ENCODE measurements around the gene PRDM10.

Gene PRDM10

DNA sequence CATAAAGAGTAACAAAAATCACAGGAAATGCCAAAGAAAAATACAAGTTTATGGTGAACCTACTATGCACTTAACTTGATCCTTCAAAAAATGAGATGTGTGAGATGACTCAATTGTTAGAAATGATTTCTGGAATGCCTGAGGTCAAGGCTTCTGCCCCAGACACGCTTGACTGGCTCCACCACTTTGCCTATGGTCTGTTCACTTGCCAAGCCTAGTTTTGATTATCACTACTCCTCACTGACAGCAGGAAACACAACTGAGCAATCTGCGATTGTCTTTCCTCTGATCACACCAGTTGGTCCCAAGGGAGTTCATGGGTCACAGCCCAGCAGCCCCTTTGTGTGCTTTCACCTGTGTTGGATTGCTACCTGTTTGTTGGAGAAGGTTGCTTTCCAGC is 20.6 kb upstream of the PRDM10 start:
- TF ChIP-seq SIN3A (IDR thresholded peaks at IDR 0.05; ENCODE audit: borderline replicate concordance, insufficient read depth, low read length) (peak; percentile 51; the same call in 1 of the 2 replicates), POLR2AphosphoS5 (IDR thresholded peaks at IDR 0.05; ENCODE audit: low read depth, low read length) (no peak), FOXP2 (optimal IDR thresholded peaks at IDR 0.05; ENCODE audit: borderline replicate concordance, extremely low read depth, extremely low read length, insufficient read depth) (peak; percentile 26), TAF1 (IDR thresholded peaks at IDR 0.05; ENCODE audit: borderline replicate concordance, insufficient read depth, low read length) (no peak)
- TF ChIP-seq, protein P1, sequence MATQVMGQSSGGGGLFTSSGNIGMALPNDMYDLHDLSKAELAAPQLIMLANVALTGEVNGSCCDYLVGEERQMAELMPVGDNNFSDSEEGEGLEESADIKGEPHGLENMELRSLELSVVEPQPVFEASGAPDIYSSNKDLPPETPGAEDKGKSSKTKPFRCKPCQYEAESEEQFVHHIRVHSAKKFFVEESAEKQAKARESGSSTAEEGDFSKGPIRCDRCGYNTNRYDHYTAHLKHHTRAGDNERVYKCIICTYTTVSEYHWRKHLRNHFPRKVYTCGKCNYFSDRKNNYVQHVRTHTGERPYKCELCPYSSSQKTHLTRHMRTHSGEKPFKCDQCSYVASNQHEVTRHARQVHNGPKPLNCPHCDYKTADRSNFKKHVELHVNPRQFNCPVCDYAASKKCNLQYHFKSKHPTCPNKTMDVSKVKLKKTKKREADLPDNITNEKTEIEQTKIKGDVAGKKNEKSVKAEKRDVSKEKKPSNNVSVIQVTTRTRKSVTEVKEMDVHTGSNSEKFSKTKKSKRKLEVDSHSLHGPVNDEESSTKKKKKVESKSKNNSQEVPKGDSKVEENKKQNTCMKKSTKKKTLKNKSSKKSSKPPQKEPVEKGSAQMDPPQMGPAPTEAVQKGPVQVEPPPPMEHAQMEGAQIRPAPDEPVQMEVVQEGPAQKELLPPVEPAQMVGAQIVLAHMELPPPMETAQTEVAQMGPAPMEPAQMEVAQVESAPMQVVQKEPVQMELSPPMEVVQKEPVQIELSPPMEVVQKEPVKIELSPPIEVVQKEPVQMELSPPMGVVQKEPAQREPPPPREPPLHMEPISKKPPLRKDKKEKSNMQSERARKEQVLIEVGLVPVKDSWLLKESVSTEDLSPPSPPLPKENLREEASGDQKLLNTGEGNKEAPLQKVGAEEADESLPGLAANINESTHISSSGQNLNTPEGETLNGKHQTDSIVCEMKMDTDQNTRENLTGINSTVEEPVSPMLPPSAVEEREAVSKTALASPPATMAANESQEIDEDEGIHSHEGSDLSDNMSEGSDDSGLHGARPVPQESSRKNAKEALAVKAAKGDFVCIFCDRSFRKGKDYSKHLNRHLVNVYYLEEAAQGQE (IDR thresholded peaks at IDR 0.05; ENCODE audit: insufficient read depth in 1 of 2, low read depth in 2 of 2, low read length in 2 of 2) = peak in 1 of 2 experiments; percentile 53; a peak in 1 of 4 replicates

DNA sequence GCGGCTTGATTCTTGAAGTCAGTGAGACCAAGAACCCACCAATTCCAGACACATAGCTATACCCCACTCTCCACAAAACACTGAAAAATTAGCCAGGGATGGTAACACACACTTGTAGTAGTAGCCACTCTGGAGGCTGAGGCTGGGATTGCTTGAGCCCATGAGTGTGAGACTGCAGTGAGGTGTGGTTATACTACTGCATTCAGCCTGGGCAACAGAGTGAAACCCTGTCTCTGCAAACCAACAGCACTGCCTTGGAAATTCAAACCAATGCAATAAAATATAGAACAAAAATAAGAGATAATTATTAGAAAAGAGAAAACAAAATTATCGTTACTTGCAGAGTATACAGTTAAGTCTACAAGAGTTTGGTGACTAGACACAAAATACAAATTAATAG is 20.2 kb upstream of the PRDM10 start:
- TF ChIP-seq TAF1 (IDR thresholded peaks at IDR 0.05; ENCODE audit: borderline replicate concordance, insufficient read depth, low read length) (no peak), FOXP2 (optimal IDR thresholded peaks at IDR 0.05; ENCODE audit: borderline replicate concordance, extremely low read depth, extremely low read length, insufficient read depth) (no peak), SIN3A (IDR thresholded peaks at IDR 0.05; ENCODE audit: borderline replicate concordance, insufficient read depth, low read length) (no peak), POLR2AphosphoS5 (IDR thresholded peaks at IDR 0.05; ENCODE audit: low read depth, low read length) (no peak)
- TF ChIP-seq, protein P1 (IDR thresholded peaks at IDR 0.05; ENCODE audit: insufficient read depth in 1 of 2, low read depth in 2 of 2, low read length in 2 of 2) = no peak

DNA sequence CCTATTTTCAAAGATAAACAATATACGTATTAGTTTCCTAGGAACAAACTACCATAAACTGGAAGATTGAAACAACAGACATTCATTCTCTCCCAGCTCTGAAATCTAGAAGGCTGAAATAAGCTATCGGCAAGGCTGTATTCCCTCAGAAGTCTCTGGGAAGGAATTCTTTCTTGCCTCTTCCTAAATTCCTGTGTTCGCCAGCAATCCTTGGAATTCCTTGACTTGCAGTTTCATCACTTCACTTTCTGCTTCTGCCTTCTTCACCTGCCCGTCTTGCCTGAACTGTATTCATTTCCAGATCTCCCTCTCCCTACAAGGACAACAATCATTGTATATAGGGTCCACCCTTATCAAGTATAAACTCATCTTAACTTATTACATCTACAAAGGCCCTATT is 17.7 kb upstream of the PRDM10 start:
- no peak for TF ChIP-seq TAF1 (IDR thresholded peaks at IDR 0.05; ENCODE audit: borderline replicate concordance, insufficient read depth, low read length)
- no peak for TF ChIP-seq SIN3A (IDR thresholded peaks at IDR 0.05; ENCODE audit: borderline replicate concordance, insufficient read depth, low read length)
- no peak for TF ChIP-seq POLR2AphosphoS5 (IDR thresholded peaks at IDR 0.05; ENCODE audit: low read depth, low read length)
- TF ChIP-seq FOXP2 (optimal IDR thresholded peaks at IDR 0.05; ENCODE audit: borderline replicate concordance, extremely low read depth, extremely low read length, insufficient read depth) = no peak
- TF ChIP-seq, protein P1 (IDR thresholded peaks at IDR 0.05; ENCODE audit: insufficient read depth in 1 of 2, low read depth in 2 of 2, low read length in 2 of 2) = no peak

DNA sequence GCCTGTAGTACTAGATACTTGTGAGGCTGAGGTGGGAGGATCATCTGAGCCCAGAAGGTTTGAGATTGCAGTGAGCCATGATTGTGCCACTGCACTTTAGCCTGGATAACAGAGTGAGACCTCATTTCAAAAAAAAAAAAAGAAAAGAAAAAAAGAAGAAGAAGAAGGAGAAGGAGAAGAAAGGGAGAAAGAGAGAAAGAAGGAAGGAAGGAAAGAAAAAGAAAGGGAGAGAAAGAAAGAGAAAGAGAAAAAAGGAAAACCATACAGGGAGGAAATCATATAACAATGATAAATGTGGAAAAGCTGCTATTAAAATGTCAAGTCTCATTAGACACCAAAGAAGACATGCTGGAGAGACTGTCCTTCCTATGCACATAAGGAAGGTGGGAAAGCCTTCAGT is 5.7 kb upstream of the PRDM10 start:
- TF ChIP-seq SIN3A (IDR thresholded peaks at IDR 0.05; ENCODE audit: borderline replicate concordance, insufficient read depth, low read length) (no peak), FOXP2 (optimal IDR thresholded peaks at IDR 0.05; ENCODE audit: borderline replicate concordance, extremely low read depth, extremely low read length, insufficient read depth) (no peak), POLR2AphosphoS5 (IDR thresholded peaks at IDR 0.05; ENCODE audit: low read depth, low read length) (no peak), TAF1 (IDR thresholded peaks at IDR 0.05; ENCODE audit: borderline replicate concordance, insufficient read depth, low read length) (no peak)
- TF ChIP-seq, protein P1 (IDR thresholded peaks at IDR 0.05; ENCODE audit: insufficient read depth in 1 of 2, low read depth in 2 of 2, low read length in 2 of 2) = no peak

DNA sequence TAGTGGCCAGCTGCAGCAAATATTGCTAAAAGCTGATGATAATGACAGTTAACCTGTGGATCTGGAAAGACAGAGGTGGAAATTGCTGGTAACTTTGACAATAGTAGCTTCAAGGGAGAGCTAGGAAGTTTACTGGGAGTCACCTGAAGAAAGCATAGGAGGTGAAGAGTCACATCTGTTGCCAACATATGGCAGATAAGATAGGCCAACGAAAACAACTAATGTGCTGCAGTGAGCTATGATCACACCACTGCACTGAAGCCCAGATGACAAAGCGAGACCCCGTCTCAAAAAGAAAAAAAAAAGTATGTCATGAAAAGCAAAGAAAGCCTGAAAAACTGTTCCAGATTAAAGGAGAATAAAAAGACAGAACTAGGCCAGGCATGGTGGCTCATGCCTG is 4.3 kb upstream of the PRDM10 start:
- TF ChIP-seq, protein P1 (IDR thresholded peaks at IDR 0.05; ENCODE audit: insufficient read depth in 1 of 2, low read depth in 2 of 2, low read length in 2 of 2) = no peak
- TF ChIP-seq FOXP2 (optimal IDR thresholded peaks at IDR 0.05; ENCODE audit: borderline replicate concordance, extremely low read depth, extremely low read length, insufficient read depth) = no peak
